ENCODE results near the gene DDX10. TPM values are rescaled to one million over a fixed set of nuclear protein-coding genes. Genes with fewer than 3 reads are reported as not detected.
"Not testable (repeated sequence)": the region's sequence is repeated elsewhere in the genome, so short reads cannot be mapped to it uniquely, and the experiment has no call there.

Gene DDX10
- polyA plus RNA-seq, 1 of the 3 experiments (the other 2 are of a cell fraction) = 35.8 TPM

DNA sequence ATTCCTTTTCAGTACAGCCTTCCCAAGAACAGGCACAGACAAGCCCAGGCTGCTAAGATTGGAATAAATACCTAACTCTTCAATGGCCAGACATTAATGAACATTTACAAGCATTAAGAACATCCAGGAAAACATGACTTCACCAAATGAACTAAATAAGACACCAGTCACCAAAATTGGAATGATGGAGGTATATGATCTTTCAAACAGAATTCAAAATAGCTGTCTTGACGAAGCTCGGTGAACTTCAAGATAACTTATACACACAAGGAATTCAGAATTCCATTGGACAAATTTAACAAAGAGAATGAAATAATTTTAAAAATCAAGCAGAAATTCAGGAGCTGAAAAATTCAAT is 16.4 kb upstream of the DDX10 start (continued):
- TF ChIP-seq SIN3A (IDR thresholded peaks at IDR 0.05; ENCODE audit: borderline replicate concordance, low read depth, low read length) (no peak), YY1 (IDR thresholded peaks at IDR 0.05; ENCODE audit: low read depth) (no peak), POLR2AphosphoS5 (IDR thresholded peaks at IDR 0.05; ENCODE audit: low read depth, low read length) (no peak), FOXJ3 (CRISPR knock-in tag; IDR thresholded peaks at IDR 0.05) (no peak), MAX (IDR thresholded peaks at IDR 0.05; ENCODE audit: low read depth) (no peak), NRF1 (IDR thresholded peaks at IDR 0.05; ENCODE audit: low read depth, low read length) (no peak)
- TF ChIP-seq, protein P1, sequence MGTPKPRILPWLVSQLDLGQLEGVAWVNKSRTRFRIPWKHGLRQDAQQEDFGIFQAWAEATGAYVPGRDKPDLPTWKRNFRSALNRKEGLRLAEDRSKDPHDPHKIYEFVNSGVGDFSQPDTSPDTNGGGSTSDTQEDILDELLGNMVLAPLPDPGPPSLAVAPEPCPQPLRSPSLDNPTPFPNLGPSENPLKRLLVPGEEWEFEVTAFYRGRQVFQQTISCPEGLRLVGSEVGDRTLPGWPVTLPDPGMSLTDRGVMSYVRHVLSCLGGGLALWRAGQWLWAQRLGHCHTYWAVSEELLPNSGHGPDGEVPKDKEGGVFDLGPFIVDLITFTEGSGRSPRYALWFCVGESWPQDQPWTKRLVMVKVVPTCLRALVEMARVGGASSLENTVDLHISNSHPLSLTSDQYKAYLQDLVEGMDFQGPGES (IDR thresholded peaks at IDR 0.05; ENCODE audit: low read depth, low read length) = no peak

GRCh38 chr11:108654100-108654499 is 10.8 kb upstream of the DDX10 start:
- H3K36me3 ChIP-seq (replicated peaks in 1 of 2; ENCODE audit: control insufficient read depth in 1 of 2, insufficient read depth in 2 of 2, low read length in 1 of 2); H3K4me2 ChIP-seq; H3K4me3 ChIP-seq (ENCODE audit: low read depth in 2 of 2, low read length in 1 of 2); H3K9me3 ChIP-seq; H2AFZ ChIP-seq (ENCODE audit: low read depth); H3K4me1 ChIP-seq (ENCODE audit: control insufficient read depth in 1 of 2, insufficient read depth in 2 of 2, low read depth in 1 of 2, low read length in 1 of 2); H3K27me3 ChIP-seq (ENCODE audit: insufficient read depth); H3K9me2 ChIP-seq; H3K9ac ChIP-seq; H3K79me2 ChIP-seq (ENCODE audit: insufficient read depth); DNase-seq; H4K20me1 ChIP-seq (ENCODE audit: insufficient read depth); H3K27ac ChIP-seq (ENCODE audit: low read depth in 2 of 2, low read length in 1 of 2); H3F3A ChIP-seq (replicated peaks; ENCODE audit: insufficient read depth); POLR2A ChIA-PET: not testable (repeated sequence)
- CTCF ChIA-PET = interaction anchor here (1.0 to 1.4 kb wide), 3 partner anchors 232 to 537 kb away, joined by 3 to 5 read pairs (median 3); no protein-coding TSS in a partner anchor
- 75% methylated on average over 3 of the region's 3 CpGs for WGBS (ENCODE audit: low lambda C conversion rate)

DNA sequence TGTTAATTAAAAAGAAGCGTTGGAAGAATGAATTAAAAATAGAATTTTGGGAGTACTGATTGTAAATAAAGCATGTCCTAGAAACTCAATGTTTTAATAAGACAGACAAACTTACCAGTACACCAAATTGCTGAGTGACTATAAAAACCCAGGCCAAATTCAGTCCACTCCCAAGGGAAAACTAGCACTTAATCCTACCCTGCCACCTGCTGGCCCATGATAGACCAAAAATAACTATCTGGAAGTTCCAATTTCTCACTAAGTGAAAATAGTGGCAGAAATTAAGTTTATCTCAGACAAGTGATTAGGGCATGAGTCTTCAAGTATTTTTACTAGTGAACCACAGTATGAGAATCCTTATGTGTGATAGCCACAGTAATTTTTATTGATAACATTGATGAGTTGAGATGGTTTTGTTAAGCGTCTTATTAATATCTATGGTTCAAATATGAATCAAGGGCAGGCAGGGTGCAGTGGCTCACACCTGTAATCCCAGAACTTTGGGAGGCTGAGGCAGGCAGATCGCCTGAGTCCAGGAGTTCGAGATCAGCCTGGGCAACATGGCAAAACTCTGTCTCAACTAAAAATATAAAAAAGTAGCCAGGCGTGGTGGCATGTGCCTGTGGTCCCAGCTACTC is 9.8 kb upstream of the DDX10 start:
- Histone ChIP-seq H2AFZ (ENCODE audit: low read depth) (peak overlapping the region; percentile 39; the same call in 1 of the 2 replicates), H3K36me3 (replicated peaks in 1 of 2; ENCODE audit: control insufficient read depth in 1 of 2, insufficient read depth in 2 of 2, low read length in 1 of 2) (no peaks in the 10 kb centered on the region), H3K27ac (ENCODE audit: low read depth in 2 of 2, low read length in 1 of 2) (no peak overlapping the region), H3K79me2 (ENCODE audit: insufficient read depth) (no peaks in the 10 kb centered on the region), H3K9me2 (no peaks in the 10 kb centered on the region), H3K4me3 (ENCODE audit: low read depth in 2 of 2, low read length in 1 of 2) (no peak overlapping the region), H3K27me3 (ENCODE audit: insufficient read depth) (no peaks in the 10 kb centered on the region), H3K9ac (no peak overlapping the region), H3F3A (replicated peaks; ENCODE audit: insufficient read depth) (peaks cover 4% of the 10 kb centered on the region), H4K20me1 (ENCODE audit: insufficient read depth) (no peaks in the 10 kb centered on the region), H3K9me3 (no peaks in the 10 kb centered on the region), H3K4me2 (no peak overlapping the region), H3K4me1 (ENCODE audit: control insufficient read depth in 1 of 2, insufficient read depth in 2 of 2, low read depth in 1 of 2, low read length in 1 of 2) (no peaks in the 10 kb centered on the region)
- WGBS (ENCODE audit: low lambda C conversion rate) = 63% methylated on average over 5 of the region's 5 CpGs
- POLR2A ChIA-PET = no interaction called here
- CTCF ChIA-PET = interaction anchor here (0.7 to 1.0 kb wide), 2 partner anchors 536 to 538 kb away, joined by 3 to 5 read pairs; no protein-coding TSS in a partner anchor
- DNase-seq = peak; percentile 51
- peak; percentile 87 for TF ChIP-seq RAD21 (IDR thresholded peaks at IDR 0.05; ENCODE audit: low read length)
- TF ChIP-seq FOSL2 (IDR thresholded peaks at IDR 0.05; ENCODE audit: borderline replicate concordance, low read depth) = no peak
- no peak for TF ChIP-seq ZBTB33 (IDR thresholded peaks at IDR 0.05; ENCODE audit: borderline replicate concordance, low read depth)
- TF ChIP-seq ELF1 (IDR thresholded peaks at IDR 0.05) = no peak
- TF ChIP-seq SMC3 (IDR thresholded peaks at IDR 0.05; ENCODE audit: low read depth, low read length) = peak; percentile 71
- TF ChIP-seq CTCF (IDR thresholded peaks at IDR 0.05) = peak; percentile 75

All from SK-N-SH (cell line).